Stimulated activated CD8-positive, alpha-beta memory T cell treated with anti-CD3 and anti-CD28 coated beads, Interleukin-2, amount 100 ng/mL, for 48 hours (primary cell): Measurements from ENCODE around the gene TAAR9.

Experiments
- DNase-seq, 2 donors: peaks; one replicate each; pipeline ENCODE4 v3.0.0-alpha.2; 2020; ENCODE audit warnings: low read depth in 2 of 2

Gene TAAR9, protein sequence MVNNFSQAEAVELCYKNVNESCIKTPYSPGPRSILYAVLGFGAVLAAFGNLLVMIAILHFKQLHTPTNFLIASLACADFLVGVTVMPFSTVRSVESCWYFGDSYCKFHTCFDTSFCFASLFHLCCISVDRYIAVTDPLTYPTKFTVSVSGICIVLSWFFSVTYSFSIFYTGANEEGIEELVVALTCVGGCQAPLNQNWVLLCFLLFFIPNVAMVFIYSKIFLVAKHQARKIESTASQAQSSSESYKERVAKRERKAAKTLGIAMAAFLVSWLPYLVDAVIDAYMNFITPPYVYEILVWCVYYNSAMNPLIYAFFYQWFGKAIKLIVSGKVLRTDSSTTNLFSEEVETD

DNA sequence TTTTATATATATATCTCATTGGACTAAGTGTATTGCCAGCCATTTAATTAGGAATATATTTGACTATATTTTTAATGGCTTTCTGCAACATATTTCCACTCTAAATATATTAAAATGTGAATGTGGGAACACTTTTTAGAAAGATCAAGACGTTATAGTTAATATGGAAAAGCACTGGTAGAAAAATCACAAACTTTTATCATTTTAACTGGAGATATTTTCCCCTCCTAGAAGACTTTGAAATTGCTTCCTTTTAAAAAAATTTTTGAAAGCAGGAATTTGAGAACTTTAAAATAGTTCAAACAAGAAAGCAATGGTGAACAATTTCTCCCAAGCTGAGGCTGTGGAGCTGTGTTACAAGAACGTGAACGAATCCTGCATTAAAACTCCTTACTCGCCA lies at the start of gene TAAR9:
Gene TAAR9, plus strand, starts transcription at position 301 of the 400 bp plus-strand sequence. Its CDS starts 13 bp downstream, at position 314.
- no peak for DNase-seq

DNA sequence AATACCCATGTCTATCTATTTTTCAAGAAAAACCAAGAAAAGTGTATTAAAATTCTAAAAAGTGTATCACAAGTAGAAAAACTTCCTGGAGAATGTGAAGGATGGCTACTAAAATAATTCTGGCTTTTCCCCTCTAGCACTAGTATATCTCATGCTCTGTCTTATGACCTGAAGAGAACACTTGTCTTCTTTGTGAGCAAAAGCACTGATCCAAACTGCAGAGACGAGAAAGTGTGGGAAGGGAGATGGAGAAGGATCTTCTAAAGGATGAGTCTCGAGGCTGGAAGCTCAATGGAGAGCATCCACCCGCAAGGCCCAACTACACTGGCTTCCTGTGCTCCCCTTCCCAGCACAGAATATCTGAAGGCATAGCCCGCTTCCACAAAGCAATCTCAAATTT lies 48.7 kb upstream of the TAAR9 start:
- DNase-seq = no peak

DNA sequence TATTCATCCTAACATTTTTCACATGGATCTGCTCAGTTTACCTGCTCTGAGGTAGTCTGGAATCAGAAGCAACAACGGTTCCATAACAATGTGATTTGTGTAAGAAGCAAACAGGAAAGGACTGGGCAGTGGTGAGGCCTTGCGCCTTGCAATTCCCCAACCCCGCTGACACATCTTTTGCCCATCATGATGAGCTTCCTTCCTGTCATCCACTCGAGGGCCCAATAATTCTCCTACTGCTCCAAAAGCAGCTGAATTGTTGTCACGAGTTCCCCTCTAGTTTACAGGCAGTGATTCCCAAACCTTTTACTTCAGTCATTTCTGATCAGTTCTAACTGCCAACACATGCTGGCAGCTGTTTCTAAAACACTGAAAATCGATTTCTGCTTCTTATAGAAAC lies 48.1 kb upstream of the TAAR9 start:
- DNase-seq = no peak

DNA sequence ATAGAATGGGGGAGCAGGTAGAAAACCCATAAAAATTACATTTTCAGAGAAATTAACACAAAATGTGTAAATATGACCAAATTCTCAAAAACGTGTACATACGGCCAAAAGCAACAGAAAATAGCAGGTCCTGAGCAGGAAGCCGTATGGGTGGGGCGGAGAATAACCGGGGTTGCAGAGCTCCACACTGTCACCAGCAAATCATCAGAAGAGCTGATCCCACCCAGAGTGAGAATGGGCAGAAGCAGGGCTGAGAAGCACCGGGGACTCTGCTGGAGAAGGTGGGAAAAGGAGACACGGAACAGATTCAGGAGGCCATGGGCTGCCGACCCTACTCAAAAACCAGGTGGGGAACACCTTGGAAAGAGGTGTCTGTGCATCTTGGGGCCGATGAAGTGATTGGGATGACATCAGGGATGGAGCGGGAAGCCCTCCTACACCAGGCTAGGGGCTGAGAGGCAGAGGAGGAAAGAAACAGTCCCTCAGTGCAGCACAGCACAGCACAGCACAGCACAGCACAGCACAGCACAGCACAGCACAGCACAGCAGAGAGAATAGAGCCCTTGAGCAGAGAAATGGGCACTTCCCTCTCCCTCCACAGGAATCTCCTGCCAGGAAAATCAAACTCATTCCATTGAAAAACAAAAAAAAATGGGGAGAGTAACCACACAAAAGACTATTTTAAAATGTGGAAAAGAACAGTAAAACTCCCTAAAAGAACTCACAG lies 47.4 kb upstream of the TAAR9 start:
- DNase-seq = no peak

DNA sequence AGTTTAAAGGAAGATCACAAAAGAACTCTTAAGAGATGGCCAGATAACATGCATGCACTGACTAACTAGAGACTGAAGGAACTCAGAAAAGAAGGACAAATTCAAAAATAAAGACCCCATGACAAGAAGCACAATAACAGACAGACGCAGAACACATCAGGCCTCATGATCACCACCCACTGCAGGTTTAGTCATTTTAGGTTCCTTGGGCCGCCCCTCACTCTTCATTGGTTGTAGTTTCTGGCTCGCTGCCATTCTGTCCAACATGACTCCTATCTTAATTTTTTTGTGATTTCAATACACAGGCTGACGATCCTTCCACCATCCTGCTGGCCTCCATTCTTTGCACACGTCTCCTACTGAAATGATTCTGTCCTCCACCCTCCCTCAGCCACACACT lies 46.8 kb upstream of the TAAR9 start:
- no peak for DNase-seq

DNA sequence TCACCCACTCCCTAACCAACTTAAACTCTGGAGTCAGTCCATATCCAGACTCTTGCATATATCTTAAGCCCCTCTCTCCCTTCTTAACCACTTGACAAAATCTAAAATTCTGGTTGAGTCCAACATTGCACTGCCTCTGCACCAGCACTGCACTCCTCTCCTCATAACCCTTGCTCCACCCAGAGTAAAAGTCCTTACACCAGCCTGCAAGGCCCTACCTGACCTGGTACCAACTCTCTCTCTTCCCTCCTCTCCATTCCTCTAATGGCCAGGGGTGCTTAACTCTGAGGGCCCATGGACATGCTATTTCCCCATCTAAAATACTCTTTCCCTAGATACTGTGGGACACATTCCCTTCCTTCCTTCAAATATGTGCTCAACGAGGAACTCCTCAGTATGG lies 46.2 kb upstream of the TAAR9 start:
- DNase-seq = no peak

DNA sequence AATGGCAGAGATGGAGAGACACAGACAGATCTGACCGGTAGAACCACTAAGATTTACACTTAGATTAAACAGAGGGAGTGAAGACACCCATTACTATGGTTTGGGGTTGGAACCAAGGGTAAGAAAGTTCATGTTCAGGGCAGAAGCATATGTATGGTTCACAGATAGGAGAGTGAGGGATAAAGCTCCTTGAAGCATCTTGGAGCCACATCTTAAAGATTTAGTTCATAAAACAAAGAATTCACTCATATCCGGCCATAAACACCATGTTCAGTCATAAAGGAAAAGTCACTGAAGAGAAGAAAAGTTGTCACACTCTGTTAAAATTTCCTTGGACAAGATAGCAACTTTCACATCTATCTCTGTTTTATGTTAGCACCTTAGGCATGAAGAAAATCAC lies 43.1 kb upstream of the TAAR9 start:
- no peak for DNase-seq

DNA sequence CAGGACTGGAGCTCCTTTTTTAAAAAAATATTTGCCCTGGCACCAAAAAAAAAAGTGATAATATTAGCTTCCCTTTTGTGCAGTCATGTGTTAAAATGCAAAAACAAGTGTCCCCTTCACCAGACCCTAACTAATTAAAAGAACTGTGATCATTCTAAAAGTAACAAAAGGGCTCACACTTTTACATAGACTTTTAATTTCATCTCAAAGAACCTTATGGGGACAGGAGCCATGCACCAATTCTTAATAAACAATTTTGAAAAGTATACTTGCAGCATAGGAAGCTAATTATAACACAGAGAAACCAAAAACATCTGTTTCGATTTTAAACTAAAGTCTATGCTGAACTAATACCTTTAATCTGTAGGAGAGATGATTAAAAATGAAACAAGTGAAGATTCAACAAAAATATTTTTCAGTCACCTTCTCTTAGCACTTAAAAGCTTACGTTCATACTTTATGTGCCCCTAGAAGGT lies 42.4 kb upstream of the TAAR9 start:
- no peak for DNase-seq

DNA sequence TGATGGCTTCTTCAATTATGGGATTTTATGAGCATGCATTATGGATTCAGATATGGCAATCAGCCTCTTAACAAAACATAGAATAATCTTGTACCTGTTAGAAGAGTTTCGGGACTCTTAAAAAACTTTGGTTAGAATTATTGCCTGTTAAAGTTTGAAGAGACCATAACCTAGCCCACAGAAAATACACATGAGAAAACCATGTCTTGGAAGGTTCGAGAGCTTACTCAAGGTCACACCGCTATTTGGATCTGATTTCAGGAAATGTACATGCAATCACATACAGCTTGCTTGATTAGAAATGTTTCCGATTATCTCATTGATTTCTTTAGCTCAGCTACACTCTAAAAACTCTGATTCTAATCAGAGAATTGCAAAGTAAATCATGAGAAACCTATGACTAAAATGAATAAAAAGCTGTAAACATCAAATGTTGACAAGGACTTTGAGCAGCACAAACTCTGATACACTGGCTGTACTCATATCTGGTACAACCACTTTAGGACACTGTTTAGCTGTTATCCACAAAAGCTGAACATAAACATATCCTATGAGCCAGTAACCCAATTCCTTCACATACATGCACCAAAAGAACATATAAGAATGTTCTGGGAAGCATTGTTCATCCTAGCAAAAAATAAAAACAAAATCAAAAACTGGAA lies 41.4 kb upstream of the TAAR9 start:
- DNase-seq = no peak

DNA sequence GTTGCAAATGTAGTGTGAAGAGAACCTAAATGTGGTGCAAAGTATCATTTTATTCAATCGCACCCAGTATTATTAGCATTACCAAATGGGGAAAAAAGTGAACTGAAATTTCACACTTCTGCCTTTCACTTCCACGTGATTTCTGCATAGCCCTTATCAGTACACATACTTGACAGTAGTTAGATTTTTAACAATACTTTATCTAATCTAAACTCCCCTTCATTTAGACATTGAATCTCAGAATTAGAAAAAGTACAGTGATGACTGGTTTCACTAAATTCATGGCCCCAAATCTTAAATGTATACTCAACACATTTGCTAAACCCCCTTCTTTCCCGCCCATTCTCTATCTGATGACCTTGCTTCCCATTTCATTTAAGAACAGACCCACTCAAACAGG lies 39.4 kb upstream of the TAAR9 start:
- no peak for DNase-seq

DNA sequence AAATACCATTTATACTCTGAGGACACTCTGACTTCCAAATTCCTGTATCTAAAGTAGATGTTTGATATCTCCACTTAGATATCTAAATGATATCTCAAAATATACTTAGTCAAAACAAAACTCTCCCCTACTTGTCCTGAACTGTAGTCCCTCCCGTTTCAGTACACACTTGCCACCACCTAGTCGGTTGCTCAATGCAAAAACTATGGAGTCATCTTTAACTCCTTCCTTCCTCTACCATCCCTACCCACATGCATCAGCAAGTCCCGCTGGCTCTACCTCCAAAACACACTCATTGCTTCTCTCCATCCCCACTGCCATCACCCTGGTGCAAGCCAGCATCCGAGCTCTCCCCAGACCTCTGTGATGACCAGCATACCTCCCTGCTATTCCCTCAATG lies 38.3 kb upstream of the TAAR9 start:
- DNase-seq = no peak

DNA sequence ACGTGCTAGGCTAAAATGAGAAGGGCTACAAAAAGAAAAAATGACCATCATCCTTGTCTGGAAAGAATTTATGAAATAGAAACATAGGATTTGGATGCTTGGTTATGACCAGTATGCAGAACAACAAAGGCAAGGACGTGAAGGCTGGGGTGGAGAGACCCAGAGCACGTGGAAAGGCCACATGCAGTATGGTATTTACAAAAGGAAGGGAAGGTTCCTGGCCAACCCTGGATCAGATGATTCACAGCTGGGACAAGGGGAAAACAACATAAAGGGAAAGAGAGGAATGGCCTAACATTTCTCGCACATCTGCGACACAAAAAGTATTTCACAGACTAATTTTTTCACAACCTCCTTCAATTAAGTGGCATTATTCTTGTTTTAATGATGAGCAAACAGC lies 33.3 kb upstream of the TAAR9 start:
- DNase-seq = no peak

DNA sequence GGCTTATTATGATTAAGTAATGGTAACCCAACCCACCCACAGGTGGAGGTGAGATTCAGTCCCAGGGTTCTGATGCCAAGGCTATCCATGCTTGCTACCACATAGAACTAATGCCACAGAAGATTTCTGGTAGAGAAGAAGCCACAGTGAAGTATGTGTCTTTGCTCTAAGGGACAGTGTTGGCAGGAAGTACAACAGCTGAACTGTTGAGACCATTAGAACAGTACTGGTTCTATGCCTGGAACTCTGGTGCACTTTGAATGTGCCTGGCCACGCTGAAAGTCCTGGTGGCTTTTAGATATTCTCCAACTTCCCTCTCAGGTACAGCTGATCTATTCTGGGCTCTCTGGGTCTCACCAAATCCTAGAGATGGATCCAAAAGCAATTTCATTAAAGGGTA lies 32.9 kb upstream of the TAAR9 start:
- no peak for DNase-seq

DNA sequence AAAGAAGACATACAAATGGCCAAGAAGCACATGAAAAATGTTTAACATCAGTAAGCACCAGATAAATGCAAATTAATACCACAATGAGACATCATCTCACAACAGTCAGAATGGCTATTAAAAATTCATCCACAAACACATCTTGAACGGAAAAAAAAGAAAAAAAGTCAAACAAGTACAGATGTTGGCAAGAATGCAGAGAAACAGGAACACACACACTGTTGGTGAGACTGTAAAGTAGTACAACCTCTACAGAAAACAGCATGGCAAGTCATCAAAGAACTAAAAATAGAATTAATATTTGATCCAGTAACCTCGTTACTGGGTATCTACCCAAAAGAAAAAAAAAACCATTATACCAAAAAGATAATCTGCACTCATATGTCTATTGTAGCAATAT lies 31.6 kb upstream of the TAAR9 start:
- no peak for DNase-seq

DNA sequence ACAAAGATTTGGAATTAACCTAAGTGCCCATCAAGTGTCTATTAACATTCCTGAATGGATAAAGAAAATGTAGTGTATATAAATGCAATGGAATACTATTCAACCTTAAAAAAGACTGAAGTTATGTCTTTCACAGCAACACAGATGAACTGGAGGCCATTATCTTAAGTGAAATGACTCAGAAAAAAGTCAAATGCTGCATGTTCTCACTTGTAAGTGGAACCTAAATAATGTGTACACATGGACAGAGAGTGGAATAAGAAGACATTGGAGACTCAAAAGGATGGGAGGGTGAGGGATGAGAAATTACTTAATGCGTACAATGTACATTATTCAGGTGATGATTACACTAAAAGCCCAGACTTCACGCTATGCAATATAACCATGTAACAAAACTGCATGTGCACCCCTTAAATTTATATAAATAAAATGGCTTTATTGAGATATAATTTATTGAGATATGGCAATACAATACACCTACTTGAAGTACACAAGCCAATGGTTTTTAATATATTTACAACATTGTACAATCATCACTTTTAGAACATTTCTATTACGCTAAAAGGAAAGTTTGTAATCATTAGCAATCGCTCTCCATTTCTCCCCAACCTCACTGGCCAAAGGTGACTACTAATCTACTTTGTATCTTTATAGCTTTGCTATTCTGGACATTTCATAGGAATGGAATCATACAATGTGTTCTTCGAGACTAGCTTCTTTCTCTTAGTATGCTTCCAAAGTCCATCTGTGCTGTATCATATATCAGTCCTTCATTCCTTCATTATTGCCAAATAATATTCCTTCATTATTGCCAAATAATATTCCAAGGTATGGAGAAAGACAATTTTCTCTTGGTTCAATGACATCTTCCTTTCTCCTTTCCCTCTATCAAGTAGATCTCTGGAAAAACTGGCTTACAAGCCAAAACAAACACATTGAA lies 30.9 kb upstream of the TAAR9 start:
- DNase-seq = no peak

DNA sequence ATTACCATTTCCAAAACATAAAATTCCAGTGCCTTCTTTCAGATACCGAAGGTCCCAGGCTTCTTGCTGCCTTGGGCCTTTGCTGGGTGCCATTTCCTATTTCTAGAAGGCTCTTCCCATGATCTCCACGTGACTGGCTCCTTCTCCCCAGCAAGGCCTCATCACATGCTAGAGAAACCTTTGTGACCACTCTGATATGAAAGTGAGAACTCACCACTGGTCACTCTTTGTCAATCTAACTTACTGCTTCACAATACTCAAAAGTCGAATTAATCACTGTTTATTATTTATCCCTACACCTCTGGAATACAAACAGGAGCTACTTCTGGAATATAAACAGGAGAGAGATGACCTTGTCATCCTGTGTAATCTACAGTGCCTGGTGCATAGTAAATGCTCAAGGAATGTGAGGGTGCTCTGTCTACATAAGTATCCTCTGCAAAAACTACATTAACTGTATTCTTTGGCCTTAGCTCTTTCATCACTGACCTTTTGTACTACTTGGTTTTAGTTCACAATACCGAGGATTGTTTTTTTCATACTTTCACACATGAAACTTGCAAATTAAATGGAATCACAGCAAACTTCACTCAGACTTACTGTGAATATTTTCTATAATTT lies 26.8 kb upstream of the TAAR9 start:
- DNase-seq = no peak

DNA sequence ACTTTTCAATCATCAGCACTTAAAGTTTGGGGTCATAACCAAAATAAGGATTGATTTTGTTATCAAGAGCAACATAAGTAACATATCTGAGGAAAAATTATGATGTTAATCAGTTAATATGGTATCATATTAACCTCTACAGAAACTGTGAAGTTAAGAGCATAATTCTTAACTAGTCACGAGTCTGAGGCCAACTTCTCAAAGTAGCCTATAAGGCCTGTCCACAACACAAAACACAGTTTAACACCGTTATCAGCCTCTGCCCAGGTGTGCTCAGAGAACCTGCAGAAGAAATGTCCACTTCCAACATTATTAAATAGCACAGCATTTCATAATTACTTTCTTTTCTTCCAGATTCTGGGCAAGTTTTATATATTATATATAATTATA lies 26.3 kb upstream of the TAAR9 start:
- no peak for DNase-seq

DNA sequence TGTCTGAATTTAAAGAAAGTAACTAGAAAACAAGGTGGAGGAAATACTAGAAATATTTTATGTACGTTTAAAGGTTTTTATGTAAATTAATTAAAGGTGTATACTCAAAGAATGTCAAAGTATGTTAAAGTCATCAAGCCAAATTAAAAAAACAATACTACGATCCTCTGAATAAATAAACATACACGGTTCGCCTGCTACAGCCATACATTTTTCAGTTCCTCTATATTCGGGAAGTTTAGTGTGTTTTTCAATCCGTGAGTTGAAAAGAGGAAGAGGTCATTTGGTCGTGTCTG lies 25.8 kb upstream of the TAAR9 start:
- no peak for DNase-seq

DNA sequence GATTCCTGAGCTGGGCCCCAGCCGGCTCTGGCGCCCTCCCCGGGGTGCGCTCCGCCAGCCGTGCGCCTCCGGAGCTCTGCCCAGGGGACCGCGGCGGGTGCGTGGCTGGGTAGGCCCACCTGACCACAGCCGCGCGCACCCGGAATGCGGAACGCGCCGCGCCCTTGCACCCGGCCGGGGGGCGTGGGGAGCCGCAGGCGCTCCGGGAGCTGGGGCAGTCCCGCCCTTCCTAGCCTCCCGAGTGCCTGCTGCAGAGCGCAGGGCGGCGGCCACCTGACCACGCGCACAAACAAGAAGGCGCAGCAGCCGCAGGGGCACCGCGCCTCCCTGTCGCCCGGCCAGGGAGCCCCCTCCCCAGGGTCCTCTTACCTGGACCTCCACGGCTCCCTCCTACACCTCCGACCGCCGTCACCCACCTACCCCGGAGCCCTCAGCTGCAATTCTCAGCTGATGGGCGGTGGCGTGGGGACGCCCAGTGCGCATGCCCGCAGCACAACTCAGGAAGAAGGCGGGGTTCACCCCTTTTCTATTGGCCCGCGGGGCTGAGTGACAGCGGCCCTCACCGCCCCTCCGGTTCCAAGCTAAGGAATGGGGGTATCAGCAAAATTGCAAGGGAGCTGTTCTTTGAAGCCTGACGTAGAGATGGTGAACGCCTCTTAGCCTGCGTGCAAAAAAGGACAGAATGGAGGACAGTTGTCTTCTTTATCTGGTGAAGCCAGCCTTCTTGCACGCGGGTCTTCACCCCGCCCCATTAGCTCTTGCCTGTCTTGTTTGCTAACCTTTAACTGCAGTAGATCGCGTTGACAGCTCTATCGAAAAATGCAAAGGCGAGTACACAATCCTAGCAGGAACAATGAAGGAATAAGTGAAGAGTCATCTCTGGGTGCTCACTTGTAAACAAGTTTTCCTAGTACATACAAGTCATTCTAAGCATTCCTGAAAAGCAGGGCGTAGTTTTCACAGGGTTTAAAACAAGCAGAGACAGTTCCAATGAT lies 25.1 kb upstream of the TAAR9 start, which contains the start of gene STX7:
Gene STX7, minus strand, starts transcription at position 479 of the 995 bp plus-strand sequence. CDS start 9,586 bp downstream, outside the sequence.
- DNase-seq = peak; percentile 78 to 79
